T-helper 2 cell (primary cell): ENCODE data around the gene FAM217A.

Experiments used
- DNase-seq, 5 experiments: peaks; one replicate each; pipeline versions ENCODE4 v3.0.0 to v3.0.0-alpha.2; 2012 to 2022

Gene FAM217A

DNA sequence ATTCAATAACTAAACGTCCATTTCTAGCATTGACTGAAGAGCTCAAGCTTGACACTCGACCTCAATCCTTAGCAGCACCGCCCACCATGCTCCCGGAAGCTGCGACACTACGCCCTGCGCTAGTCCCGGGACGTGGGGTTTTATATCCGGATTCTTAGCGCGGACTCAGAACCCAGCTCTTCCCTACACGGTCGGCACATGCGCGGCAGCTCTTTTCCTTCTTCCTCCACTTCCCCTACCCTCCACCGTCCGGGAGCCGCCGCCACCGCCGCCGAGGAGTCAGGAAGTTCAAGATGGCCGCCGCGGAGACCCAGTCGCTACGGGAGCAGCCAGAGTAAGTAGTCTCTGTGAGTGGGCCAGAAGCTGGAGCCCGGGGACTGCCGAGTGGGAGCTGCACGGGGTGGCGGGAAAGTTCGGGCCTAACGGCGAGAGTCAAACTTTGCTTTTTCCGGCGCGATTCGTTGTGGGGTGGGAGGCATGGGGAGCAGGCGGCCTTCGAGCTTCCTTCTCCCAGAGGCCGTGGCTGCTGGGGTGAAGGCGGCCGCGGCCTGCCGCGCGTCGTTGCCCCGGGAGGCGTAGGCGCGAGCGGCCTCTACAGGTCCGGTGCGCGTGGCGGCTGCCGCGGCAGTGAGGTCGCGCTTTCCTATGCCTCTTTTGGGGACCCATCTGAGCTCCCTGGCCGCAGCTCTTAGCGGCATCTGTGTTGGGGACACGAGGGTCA lies 57.6 kb downstream of the FAM217A start:
- DNase-seq, result peak; percentile 66 to 95 (median 80)

DNA sequence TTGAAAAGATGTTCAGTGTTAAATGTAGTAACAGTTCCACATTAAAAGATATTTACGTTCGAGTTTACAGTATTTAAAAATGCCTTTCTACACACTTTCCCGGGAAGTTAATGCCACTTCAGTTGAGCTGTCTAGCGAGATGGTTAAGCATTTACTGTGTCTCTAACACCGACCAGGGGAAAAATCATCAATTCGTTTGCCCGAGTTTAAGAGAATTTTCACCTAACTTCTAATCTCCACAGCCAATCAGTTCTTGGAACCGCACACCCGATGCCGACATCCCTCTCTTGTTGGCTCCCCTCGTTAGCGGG lies 58.2 kb downstream of the FAM217A start:
- DNase-seq, result no peak

GRCh38 chr6:4018924-4019236 lies 60.1 kb downstream of the FAM217A start:
- DNase-seq, result no peak
